ENCODE data around the gene ITCH. TPM values are rescaled to one million over a fixed set of nuclear protein-coding genes. Genes with fewer than 3 reads are reported as not detected.

The ITCH gene
- polyA plus RNA-seq, 3 donors = 42.6 to 51.3 (median 43.3) TPM

DNA sequence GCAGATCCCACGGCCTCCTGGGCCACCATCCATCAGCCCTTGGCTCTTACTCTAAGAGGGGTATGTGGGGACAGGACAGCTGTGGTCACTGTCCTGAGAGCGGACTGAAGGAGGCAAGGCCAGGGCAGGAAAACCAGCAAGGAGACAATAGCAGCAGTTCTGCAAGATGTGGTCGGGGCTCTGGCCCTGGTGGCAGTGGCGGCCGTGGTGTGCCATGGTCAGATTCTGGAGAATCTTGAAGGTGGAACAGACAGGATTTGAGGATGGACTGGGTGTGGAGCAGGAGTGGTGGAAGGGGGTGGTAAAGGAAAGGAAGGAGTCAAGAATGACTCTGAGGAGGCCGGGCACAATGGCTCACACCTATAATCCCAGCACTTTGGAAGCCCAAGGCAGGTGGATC is 189.5 kb downstream of the ITCH start:
- no peak for DNase-seq (ENCODE audit: extremely low read depth in 1 of 11, low read depth in 9 of 11, low spot score in 4 of 11)

DNA sequence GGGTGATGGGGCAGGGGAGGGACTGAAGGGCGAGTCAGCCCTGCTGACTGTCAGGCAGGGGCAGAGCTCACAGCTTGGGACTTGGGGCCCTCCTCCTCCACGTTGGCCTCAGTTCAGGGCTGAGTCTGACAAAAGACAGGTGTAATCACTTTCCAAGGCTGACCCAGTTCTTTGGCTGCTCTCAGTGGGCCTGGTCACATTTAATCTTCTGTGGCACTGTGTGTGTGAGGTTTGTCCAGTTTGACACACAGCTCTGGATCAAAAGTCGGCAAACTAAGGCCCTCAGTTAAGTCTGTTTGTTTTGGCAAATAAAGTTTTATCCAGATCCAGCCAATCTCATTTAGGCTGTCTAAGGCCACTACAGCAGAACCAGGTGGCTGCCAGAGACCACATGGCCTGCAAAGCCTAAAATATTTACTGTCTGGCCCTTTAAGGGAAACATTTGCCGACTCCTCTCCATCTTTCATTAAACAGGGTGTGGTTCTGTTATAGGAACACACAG is 190.3 kb downstream of the ITCH start:
- no peak for DNase-seq (ENCODE audit: extremely low read depth in 1 of 11, low read depth in 9 of 11, low spot score in 4 of 11)

DNA sequence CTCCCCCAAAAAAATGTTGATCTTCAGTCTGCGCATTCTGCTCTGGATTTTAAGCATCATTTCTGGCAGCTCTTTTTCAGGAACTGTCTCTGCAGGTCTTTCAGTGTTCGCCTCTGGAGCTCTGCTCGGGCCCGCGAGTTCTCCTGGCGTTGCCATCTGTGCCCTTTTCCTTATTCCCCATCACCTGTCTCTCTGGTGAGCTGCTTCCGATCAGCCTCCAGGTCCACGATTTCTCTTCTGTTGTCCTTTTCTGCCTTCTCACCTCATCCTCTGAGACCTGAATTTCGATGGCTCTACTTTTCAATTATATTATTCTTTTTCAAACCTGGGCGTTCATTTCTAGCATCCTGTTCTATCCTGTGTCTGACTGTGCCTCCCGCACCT is 194.9 kb downstream of the ITCH start:
- no peak for DNase-seq (ENCODE audit: extremely low read depth in 1 of 11, low read depth in 9 of 11, low spot score in 4 of 11)

DNA sequence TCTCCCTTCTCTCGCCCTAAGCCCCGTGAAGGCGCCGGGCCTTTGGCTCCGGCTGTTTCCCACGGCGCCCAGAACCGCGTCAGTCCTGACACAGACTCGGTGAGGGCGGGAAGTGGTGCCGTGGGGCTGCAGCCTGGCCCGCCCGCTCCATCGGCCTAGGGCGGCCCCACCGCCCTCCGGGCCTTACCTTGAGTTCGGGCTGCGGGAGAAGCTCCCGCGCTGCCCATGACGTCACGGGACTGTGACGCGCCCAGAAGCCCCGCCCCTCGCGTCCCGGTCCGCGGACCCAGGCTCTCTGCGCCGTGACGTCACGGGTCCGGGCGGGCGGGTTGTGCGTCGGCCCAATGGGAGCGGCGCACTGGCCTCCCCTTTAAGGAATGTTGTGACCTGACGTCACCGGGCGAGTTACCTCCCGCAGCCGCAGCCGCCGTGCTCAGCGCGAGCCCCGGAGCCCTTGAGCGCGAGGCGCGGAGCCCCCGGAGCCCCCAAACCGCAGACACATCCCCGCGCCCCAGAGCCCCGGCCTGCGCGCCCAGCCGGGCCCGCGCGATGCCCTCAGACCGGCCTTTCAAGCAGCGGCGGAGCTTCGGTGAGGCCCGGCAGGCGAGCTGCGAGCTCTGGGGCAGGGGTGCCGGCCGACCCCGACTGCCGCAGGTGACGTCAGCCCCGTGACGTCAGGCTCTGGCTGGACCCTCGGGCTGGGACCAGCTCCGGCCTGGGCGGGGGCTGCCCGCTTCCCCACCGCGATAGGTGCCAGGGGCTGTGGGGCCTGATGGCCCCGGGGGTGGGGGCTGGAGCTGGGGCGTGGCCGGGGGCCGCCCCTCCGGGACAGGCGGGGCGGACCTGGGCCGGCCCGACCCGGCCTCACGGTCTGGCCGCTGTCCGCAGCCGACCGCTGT is 195.5 kb downstream of the ITCH start, which contains the start of gene MAP1LC3A:
Gene MAP1LC3A, plus strand, starts transcription at position 399 of the 899 bp plus-strand sequence. Its CDS starts 151 bp downstream, at position 550.
- peak; percentile 75 to 92 (median 86) for DNase-seq (ENCODE audit: extremely low read depth in 1 of 11, low read depth in 9 of 11, low spot score in 4 of 11)

DNA sequence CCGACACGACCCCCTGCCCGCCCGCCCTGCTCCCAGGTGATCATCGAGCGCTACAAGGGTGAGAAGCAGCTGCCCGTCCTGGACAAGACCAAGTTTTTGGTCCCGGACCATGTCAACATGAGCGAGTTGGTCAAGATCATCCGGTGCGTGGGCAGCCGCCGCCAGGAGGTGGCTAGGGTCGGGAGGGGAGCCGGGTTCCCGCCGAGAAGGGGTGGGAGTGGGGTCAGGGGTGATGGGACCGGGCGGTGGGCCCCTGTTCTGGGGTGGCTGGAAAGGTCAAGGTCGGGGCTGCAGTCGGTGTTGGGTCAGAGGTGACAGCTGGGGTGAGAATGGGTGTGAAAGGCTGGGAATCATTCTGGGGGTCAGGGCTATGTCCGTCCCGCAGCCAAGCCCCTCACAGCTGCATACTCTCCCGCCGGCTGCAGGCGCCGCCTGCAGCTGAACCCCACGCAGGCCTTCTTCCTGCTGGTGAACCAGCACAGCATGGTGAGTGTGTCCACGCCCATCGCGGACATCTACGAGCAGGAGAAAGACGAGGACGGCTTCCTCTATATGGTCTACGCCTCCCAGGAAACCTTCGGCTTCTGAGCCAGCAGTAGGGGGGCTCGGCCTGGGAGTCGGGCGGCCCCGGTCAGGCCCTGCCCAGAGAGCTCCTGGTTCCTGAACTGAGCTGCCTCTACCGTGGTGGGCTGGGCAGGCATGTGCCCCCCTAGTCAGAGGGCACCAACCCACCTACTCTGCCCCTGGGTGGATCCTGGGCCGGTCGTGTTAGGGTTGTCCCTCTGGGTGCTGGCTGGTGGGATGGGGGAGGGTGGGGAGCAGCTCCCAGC is 196.5 kb downstream of the ITCH start:
- DNase-seq (ENCODE audit: extremely low read depth in 1 of 11, low read depth in 9 of 11, low spot score in 4 of 11) = no peak

DNA sequence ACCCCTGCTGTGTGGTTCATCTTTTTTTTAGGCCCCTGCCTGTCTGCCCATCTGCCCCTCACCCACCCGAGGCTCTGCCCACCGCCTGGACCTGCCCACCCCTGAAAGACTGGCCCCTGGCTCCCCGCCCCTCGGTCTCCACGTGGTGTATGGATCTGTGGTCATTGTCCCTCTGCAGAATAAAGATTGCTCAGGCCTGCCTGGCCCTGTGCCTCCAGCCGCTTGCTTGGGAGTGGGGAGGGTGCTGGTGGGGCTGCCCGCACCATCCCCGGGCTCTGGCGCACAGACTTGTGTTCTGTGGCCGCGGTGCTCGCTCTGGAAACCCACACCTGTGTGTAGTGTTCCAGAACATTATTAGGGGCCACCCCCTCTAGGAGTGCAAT is 197.1 kb downstream of the ITCH start:
- DNase-seq (ENCODE audit: extremely low read depth in 1 of 11, low read depth in 9 of 11, low spot score in 4 of 11) = no peak

DNA sequence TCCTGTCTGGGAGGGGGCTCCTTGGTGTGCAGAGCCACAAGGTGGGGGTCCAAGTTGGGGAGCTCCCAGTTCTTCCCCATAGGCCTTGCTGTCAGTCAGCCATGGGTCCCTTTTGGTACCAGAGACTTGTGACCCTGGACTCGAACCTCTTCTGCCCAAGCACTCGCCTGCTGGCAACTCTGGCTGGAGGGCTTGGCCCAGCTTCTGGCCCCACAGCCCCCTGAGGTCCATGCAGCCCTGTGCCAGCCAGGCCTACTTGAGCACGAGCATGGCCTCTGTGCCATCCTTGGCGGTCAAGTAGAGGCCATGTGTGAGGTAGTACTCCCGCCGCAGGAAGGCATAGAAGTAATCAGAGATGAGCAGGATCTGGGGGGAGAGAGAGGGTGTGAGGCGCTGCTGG is 197.5 kb downstream of the ITCH start:
- DNase-seq (ENCODE audit: extremely low read depth in 1 of 11, low read depth in 9 of 11, low spot score in 4 of 11) = no peak

Other genes with a start within 250 kb of the ITCH start
- gene ASIP, start 121.8 kb upstream of the ITCH start, polyA plus RNA-seq (ENCODE audit: insufficient read length in 3 of 3) = under 1 TPM in 2 of 3 donors, not detected in 1; 0.69 to 0.88 TPM
- gene AHCY, start 59.9 kb upstream of the ITCH start, polyA plus RNA-seq (ENCODE audit: insufficient read length in 3 of 3) = 100 to 1,000 TPM; 188 to 205 (median 191) TPM
- gene DYNLRB1, start 153.1 kb downstream of the ITCH start, polyA plus RNA-seq (ENCODE audit: insufficient read length in 3 of 3) = 100 to 1,000 TPM; 178 to 205 (median 203) TPM
- 10 to 100 TPM; 17.7 to 38.7 (median 31.7) TPM for gene MAP1LC3A, start 195.4 kb downstream of the ITCH start, polyA plus RNA-seq (ENCODE audit: insufficient read length in 3 of 3)